ENCODE data around the gene LAYN. TPM values are rescaled to one million over a fixed set of nuclear protein-coding genes. Genes with fewer than 3 reads are reported as not detected.

Gene LAYN
- polyA plus RNA-seq, 1 donor from 2014 or later, result not detected

GRCh38 chr11:111523343-111523742, 17.2 kb upstream of the LAYN start:
- Mint-ChIP-seq H3K9me3 (no peaks in the 10 kb centered on the region), H3K27me3 (peaks cover 2% of the 10 kb centered on the region), H3K27ac (no peak overlapping the region), H3K4me1 (peaks cover 0 to 1% (median 0%) of the 10 kb centered on the region in 3 donors), H3K36me3 (no peaks in the 10 kb centered on the region), H3K4me3 (no peak overlapping the region)

- H3K36me3 Mint-ChIP-seq, result no peaks in the 10 kb centered on the region
- H3K4me1 Mint-ChIP-seq, result peaks cover 0 to 1% (median 0%) of the 10 kb centered on the region in 3 donors
- H3K9me3 Mint-ChIP-seq, result no peaks in the 10 kb centered on the region
- H3K27me3 Mint-ChIP-seq, result peaks cover 2% of the 10 kb centered on the region
- H3K4me3 Mint-ChIP-seq, result no peak overlapping the region
- H3K27ac Mint-ChIP-seq, result no peak overlapping the region
Measured at GRCh38 chr11:111524056-111524455, 16.5 kb upstream of the LAYN start.

GRCh38 chr11:111525456-111525855, 15.1 kb upstream of the LAYN start:
- Mint-ChIP-seq H3K4me3 (no peak overlapping the region), H3K4me1 (peaks cover 0 to 1% (median 0%) of the 10 kb centered on the region in 3 donors), H3K27ac (no peak overlapping the region), H3K27me3 (peaks cover 2% of the 10 kb centered on the region), H3K36me3 (no peaks in the 10 kb centered on the region), H3K9me3 (no peaks in the 10 kb centered on the region)

GRCh38 chr11:111526501-111526900, 14.0 kb upstream of the LAYN start:
- no peak overlapping the region for H3K4me3 Mint-ChIP-seq
- peaks cover 0 to 1% (median 0%) of the 10 kb centered on the region in 3 donors for H3K4me1 Mint-ChIP-seq
- no peaks in the 10 kb centered on the region for H3K9me3 Mint-ChIP-seq
- no peaks in the 10 kb centered on the region for H3K36me3 Mint-ChIP-seq
- no peak overlapping the region for H3K27ac Mint-ChIP-seq
- peaks cover 2% of the 10 kb centered on the region for H3K27me3 Mint-ChIP-seq

- Mint-ChIP-seq H3K27me3 (peaks cover 2% of the 10 kb centered on the region), H3K27ac (no peak overlapping the region), H3K9me3 (no peaks in the 10 kb centered on the region), H3K4me3 (no peak overlapping the region), H3K36me3 (no peaks in the 10 kb centered on the region), H3K4me1 (peaks cover 0 to 1% (median 0%) of the 10 kb centered on the region in 3 donors)
Measured at GRCh38 chr11:111527279-111527678, 13.2 kb upstream of the LAYN start.

GRCh38 chr11:111528557-111528956, 12.0 kb upstream of the LAYN start:
- H3K27me3 Mint-ChIP-seq, result peaks cover 2% of the 10 kb centered on the region
- H3K4me3 Mint-ChIP-seq, result no peak overlapping the region
- no peak overlapping the region for H3K27ac Mint-ChIP-seq
- no peaks in the 10 kb centered on the region for H3K36me3 Mint-ChIP-seq
- no peaks in the 10 kb centered on the region for H3K9me3 Mint-ChIP-seq
- H3K4me1 Mint-ChIP-seq, result peaks cover 0 to 1% (median 0%) of the 10 kb centered on the region in 3 donors

- H3K4me1 Mint-ChIP-seq, result peaks cover 0 to 1% (median 0%) of the 10 kb centered on the region in 3 donors
- peaks cover 1% of the 10 kb centered on the region for H3K36me3 Mint-ChIP-seq
- H3K27me3 Mint-ChIP-seq, result peaks cover 4% of the 10 kb centered on the region
- H3K9me3 Mint-ChIP-seq, result no peaks in the 10 kb centered on the region
- H3K4me3 Mint-ChIP-seq, result no peak overlapping the region
- no peak overlapping the region for H3K27ac Mint-ChIP-seq
Measured at GRCh38 chr11:111530091-111530490, 10.4 kb upstream of the LAYN start.

- H3K36me3 Mint-ChIP-seq, result peaks cover 1% of the 10 kb centered on the region
- no peak overlapping the region for H3K27ac Mint-ChIP-seq
Measured at GRCh38 chr11:111531136-111531535, 9.4 kb upstream of the LAYN start.

GRCh38 chr11:111531687-111532364, 8.7 kb upstream of the LAYN start:
- Mint-ChIP-seq H3K27ac (no peak overlapping the region), H3K27me3 (peaks cover 9% of the 10 kb centered on the region), H3K4me1 (no peaks in the 10 kb centered on the region), H3K36me3 (peaks cover 1% of the 10 kb centered on the region), H3K9me3 (no peaks in the 10 kb centered on the region), H3K4me3 (no peak overlapping the region)

More at GRCh38 chr11:111531136-111531535, 9.4 kb upstream of the LAYN start:
- peaks cover 6% of the 10 kb centered on the region for H3K27me3 Mint-ChIP-seq
- H3K4me3 Mint-ChIP-seq, result no peak overlapping the region
- peaks cover 0 to 1% (median 0%) of the 10 kb centered on the region in 3 donors for H3K4me1 Mint-ChIP-seq
- H3K9me3 Mint-ChIP-seq, result no peaks in the 10 kb centered on the region

- Mint-ChIP-seq H3K4me3 (no peak overlapping the region), H3K36me3 (peaks cover 1% of the 10 kb centered on the region), H3K27me3 (peaks cover 12% of the 10 kb centered on the region)
Measured at GRCh38 chr11:111532365-111532709, 8.2 kb upstream of the LAYN start.

GRCh38 chr11:111535281-111535680, 5.2 kb upstream of the LAYN start:
- Mint-ChIP-seq H3K9me3 (peaks cover 0 to 2% (median 0%) of the 10 kb centered on the region in 3 donors), H3K36me3 (peaks cover 3% of the 10 kb centered on the region), H3K27me3 (peaks cover 37% of the 10 kb centered on the region), H3K27ac (no peak overlapping the region), H3K4me1 (peaks cover 0 to 5% (median 2%) of the 10 kb centered on the region in 3 donors), H3K4me3 (no peak overlapping the region)

More at GRCh38 chr11:111532365-111532709, 8.2 kb upstream of the LAYN start:
- H3K9me3 Mint-ChIP-seq, result no peaks in the 10 kb centered on the region
- no peaks in the 10 kb centered on the region for H3K4me1 Mint-ChIP-seq
- no peak overlapping the region for H3K27ac Mint-ChIP-seq

GRCh38 chr11:111537336-111537860, 3.1 kb upstream of the LAYN start:
- Mint-ChIP-seq H3K9me3 (peaks cover 0 to 2% (median 0%) of the 10 kb centered on the region in 3 donors), H3K27ac (peak overlapping the region in 1 of 3 donors; percentile 27), H3K4me3 (no peak overlapping the region), H3K27me3 (peaks cover 53% of the 10 kb centered on the region), H3K4me1 (peaks cover 3 to 9% (median 7%) of the 10 kb centered on the region in 3 donors), H3K36me3 (peaks cover 3% of the 10 kb centered on the region)

GRCh38 chr11:111538407-111539114, 2.0 kb upstream of the LAYN start:
- peaks cover 3 to 9% (median 7%) of the 10 kb centered on the region in 3 donors for H3K4me1 Mint-ChIP-seq
- H3K36me3 Mint-ChIP-seq, result peaks cover 3% of the 10 kb centered on the region
- peak overlapping the region in 1 of 4 donors; percentile 34 for H3K4me3 Mint-ChIP-seq
- H3K27me3 Mint-ChIP-seq, result peaks cover 55% of the 10 kb centered on the region
- no peak overlapping the region for H3K27ac Mint-ChIP-seq
- peaks cover 0 to 2% (median 0%) of the 10 kb centered on the region in 3 donors for H3K9me3 Mint-ChIP-seq

- peaks cover 0 to 2% (median 0%) of the 10 kb centered on the region in 3 donors for H3K9me3 Mint-ChIP-seq
- H3K27ac Mint-ChIP-seq, result no peak overlapping the region
- H3K4me1 Mint-ChIP-seq, result peaks cover 3 to 9% (median 7%) of the 10 kb centered on the region in 3 donors
- H3K36me3 Mint-ChIP-seq, result peaks cover 1% of the 10 kb centered on the region
- H3K27me3 Mint-ChIP-seq, result peaks cover 56% of the 10 kb centered on the region
- peak overlapping the region in 3 of 4 donors; percentile 18 to 50 (median 44) for H3K4me3 Mint-ChIP-seq
Measured at GRCh38 chr11:111539426-111540113, 950 bp upstream of the LAYN start.

GRCh38 chr11:111540937-111541253, 375 bp downstream of the LAYN start:
- H3K36me3 Mint-ChIP-seq, result peaks cover 1% of the 10 kb centered on the region
- peak overlapping the region in 3 of 4 donors; percentile 47 to 92 (median 84) for H3K4me3 Mint-ChIP-seq
- peaks cover 3 to 9% (median 7%) of the 10 kb centered on the region in 3 donors for H3K4me1 Mint-ChIP-seq
- no peak overlapping the region for H3K27ac Mint-ChIP-seq
- H3K27me3 Mint-ChIP-seq, result peaks cover 51% of the 10 kb centered on the region
- H3K9me3 Mint-ChIP-seq, result peaks cover 0 to 2% (median 0%) of the 10 kb centered on the region in 3 donors

Measured in IgD-negative memory B cell (primary cell).